ENCODE data around the gene KHDC3L.

KHDC3L gene

GRCh38 chr6:73342174-73342573 lies 20.3 kb upstream of the KHDC3L start:
- Histone ChIP-seq H3K9ac (ENCODE audit: low read length) (no peak overlapping the region), H2AFZ (ENCODE audit: low read length) (no peak overlapping the region)
- no peak for TF ChIP-seq EZH2 (IDR thresholded peaks at IDR 0.05; ENCODE audit: borderline replicate concordance, low read length)

DNA sequence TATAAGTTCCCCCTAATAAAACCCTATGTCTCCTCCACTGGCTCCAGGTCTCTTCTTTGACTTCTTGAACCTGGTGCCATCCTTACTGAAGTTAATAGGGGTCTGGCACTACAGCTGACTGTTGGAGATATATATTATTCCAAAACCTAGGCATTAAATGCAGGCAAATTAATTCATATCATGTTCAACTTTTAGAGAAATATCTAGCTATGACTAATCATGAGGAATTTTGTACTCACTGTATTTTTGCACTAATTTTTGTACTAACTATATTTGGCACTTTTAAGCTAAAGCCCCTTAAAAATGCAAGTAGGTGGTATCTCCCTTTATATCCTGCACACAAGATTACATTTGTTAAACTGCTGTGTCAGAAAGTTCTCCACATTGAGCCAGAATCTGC lies 19.3 kb upstream of the KHDC3L start:
- Histone ChIP-seq H3K4me3 (ENCODE audit: low read depth, low read length, poor library complexity, severe bottlenecking) (no peak overlapping the region), H3K79me2 (ENCODE audit: insufficient read depth, low read length) (no peaks in the 10 kb centered on the region), H2AFZ (ENCODE audit: low read length) (no peak overlapping the region), H3K9ac (ENCODE audit: low read length) (no peak overlapping the region), H3K27me3 (ENCODE audit: insufficient read depth, low read length) (no peaks in the 10 kb centered on the region), H3K9me3 (ENCODE audit: low read length) (no peaks in the 10 kb centered on the region), H3K9me2 (ENCODE audit: low read depth, low read length) (no peaks in the 10 kb centered on the region), H3K4me2 (ENCODE audit: low read length) (no peak overlapping the region), H4K20me1 (ENCODE audit: insufficient read depth, low read length) (no peaks in the 10 kb centered on the region), H3F3A (ENCODE audit: insufficient read depth, low read length) (no peaks in the 10 kb centered on the region), H3K4me1 (ENCODE audit: insufficient read depth, low read length, severe bottlenecking) (no peaks in the 10 kb centered on the region), H3K27ac (ENCODE audit: low read depth, low read length, poor library complexity, severe bottlenecking) (no peak overlapping the region), H3K36me3 (ENCODE audit: insufficient read depth, low read length) (no peaks in the 10 kb centered on the region)
- TF ChIP-seq CTCF (IDR thresholded peaks at IDR 0.05; ENCODE audit: low read length) (no peak), EZH2 (IDR thresholded peaks at IDR 0.05; ENCODE audit: borderline replicate concordance, low read length) (no peak)

More at GRCh38 chr6:73342174-73342573, 20.3 kb upstream of the KHDC3L start:
- no peaks in the 10 kb centered on the region for H3F3A ChIP-seq (ENCODE audit: insufficient read depth, low read length)
- H3K9me2 ChIP-seq (ENCODE audit: low read depth, low read length), result no peaks in the 10 kb centered on the region
- no peaks in the 10 kb centered on the region for H3K79me2 ChIP-seq (ENCODE audit: insufficient read depth, low read length)
- no peaks in the 10 kb centered on the region for H4K20me1 ChIP-seq (ENCODE audit: insufficient read depth, low read length)
- no peak overlapping the region for H3K4me3 ChIP-seq (ENCODE audit: low read depth, low read length, poor library complexity, severe bottlenecking)
- H3K9me3 ChIP-seq (ENCODE audit: low read length), result no peaks in the 10 kb centered on the region
- no peak overlapping the region for H3K27ac ChIP-seq (ENCODE audit: low read depth, low read length, poor library complexity, severe bottlenecking)
- H3K4me2 ChIP-seq (ENCODE audit: low read length), result no peak overlapping the region
- no peaks in the 10 kb centered on the region for H3K27me3 ChIP-seq (ENCODE audit: insufficient read depth, low read length)
- no peaks in the 10 kb centered on the region for H3K4me1 ChIP-seq (ENCODE audit: insufficient read depth, low read length, severe bottlenecking)
- H3K36me3 ChIP-seq (ENCODE audit: insufficient read depth, low read length), result no peaks in the 10 kb centered on the region

GRCh38 chr6:73348550-73349204 lies 13.8 kb upstream of the KHDC3L start:
- H2AFZ ChIP-seq (ENCODE audit: low read length), result no peak overlapping the region
- no peaks in the 10 kb centered on the region for H3F3A ChIP-seq (ENCODE audit: insufficient read depth, low read length)
- TF ChIP-seq CTCF (IDR thresholded peaks at IDR 0.05; ENCODE audit: low read length), result no peak
- no peak for TF ChIP-seq EZH2 (IDR thresholded peaks at IDR 0.05; ENCODE audit: borderline replicate concordance, low read length)
- H3K4me3 ChIP-seq (ENCODE audit: low read depth, low read length, poor library complexity, severe bottlenecking), result no peak overlapping the region
- H3K9ac ChIP-seq (ENCODE audit: low read length), result no peak overlapping the region
- no peaks in the 10 kb centered on the region for H3K9me2 ChIP-seq (ENCODE audit: low read depth, low read length)
- H3K79me2 ChIP-seq (ENCODE audit: insufficient read depth, low read length), result no peaks in the 10 kb centered on the region
- no peaks in the 10 kb centered on the region for H4K20me1 ChIP-seq (ENCODE audit: insufficient read depth, low read length)
- no peak overlapping the region for H3K4me2 ChIP-seq (ENCODE audit: low read length)
- no peaks in the 10 kb centered on the region; the same call in 1 of the 2 replicates for H3K36me3 ChIP-seq (ENCODE audit: insufficient read depth, low read length)
- no peak overlapping the region for H3K27ac ChIP-seq (ENCODE audit: low read depth, low read length, poor library complexity, severe bottlenecking)
- H3K9me3 ChIP-seq (ENCODE audit: low read length), result no peaks in the 10 kb centered on the region
- H3K4me1 ChIP-seq (ENCODE audit: insufficient read depth, low read length, severe bottlenecking), result no peaks in the 10 kb centered on the region
- no peaks in the 10 kb centered on the region for H3K27me3 ChIP-seq (ENCODE audit: insufficient read depth, low read length)

- Histone ChIP-seq H3K27ac (ENCODE audit: low read depth, low read length, poor library complexity, severe bottlenecking) (no peak overlapping the region), H3K9me3 (ENCODE audit: low read length) (no peaks in the 10 kb centered on the region), H3F3A (ENCODE audit: insufficient read depth, low read length) (no peaks in the 10 kb centered on the region), H2AFZ (ENCODE audit: low read length) (no peak overlapping the region), H3K4me1 (ENCODE audit: insufficient read depth, low read length, severe bottlenecking) (no peaks in the 10 kb centered on the region), H4K20me1 (ENCODE audit: insufficient read depth, low read length) (no peaks in the 10 kb centered on the region), H3K4me2 (ENCODE audit: low read length) (no peak overlapping the region), H3K4me3 (ENCODE audit: low read depth, low read length, poor library complexity, severe bottlenecking) (no peak overlapping the region), H3K36me3 (ENCODE audit: insufficient read depth, low read length) (no peaks in the 10 kb centered on the region; the same call in 1 of the 2 replicates), H3K9me2 (ENCODE audit: low read depth, low read length) (no peaks in the 10 kb centered on the region), H3K9ac (ENCODE audit: low read length) (no peak overlapping the region), H3K27me3 (ENCODE audit: insufficient read depth, low read length) (no peaks in the 10 kb centered on the region), H3K79me2 (ENCODE audit: insufficient read depth, low read length) (no peaks in the 10 kb centered on the region)
- TF ChIP-seq CTCF (IDR thresholded peaks at IDR 0.05; ENCODE audit: low read length), result no peak
- TF ChIP-seq EZH2 (IDR thresholded peaks at IDR 0.05; ENCODE audit: borderline replicate concordance, low read length), result no peak
These were observed 13.1 kb upstream of the KHDC3L start for GRCh38 chr6:73349311-73349710.
